Right forelimb (tissue), 1 donor: ENCODE data around the gene KCNIP2.
A peak's percentile ranks its signal among the peaks of the same experiment; 100 is the strongest.
"Not testable (repeated sequence)": the region's sequence is repeated elsewhere in the genome, so short reads cannot be mapped to it uniquely, and the experiment has no call there.

Source experiments
- DNase-seq: peaks from one replicate; pipeline ENCODE4 v3.0.0-alpha.2; 2018

KCNIP2 gene

DNA sequence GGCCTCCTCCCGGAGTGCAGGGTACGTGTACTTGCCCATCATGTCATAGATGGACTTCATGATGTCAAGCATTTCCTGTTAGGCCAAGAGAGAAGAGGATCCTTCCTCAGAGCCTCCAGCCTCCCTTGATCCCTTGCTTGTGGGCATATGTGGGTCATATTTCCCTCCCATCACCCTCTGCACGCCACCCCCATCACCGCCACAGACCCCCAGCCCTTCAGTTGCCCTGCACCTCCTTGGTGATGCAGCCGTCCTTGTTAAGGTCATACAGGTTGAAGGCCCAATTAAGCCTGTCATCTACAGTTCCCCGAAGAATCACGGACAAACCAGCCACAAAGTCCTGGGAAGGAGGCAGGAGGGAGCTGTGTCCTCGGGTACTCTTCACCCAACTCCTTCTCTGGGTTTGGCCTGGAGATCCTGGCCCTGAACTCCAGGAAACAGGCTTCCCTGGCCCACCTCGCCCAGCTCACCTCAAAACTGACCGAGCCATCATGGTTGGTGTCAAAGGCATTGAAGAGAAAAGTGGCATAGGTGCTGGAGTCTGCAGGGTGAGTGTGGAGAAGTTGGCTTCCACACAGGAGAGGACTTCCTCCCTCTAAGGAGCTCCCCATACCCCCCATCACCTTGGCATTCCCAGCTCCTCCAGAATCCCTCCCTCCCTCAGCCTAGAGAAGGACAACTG, 15.5 kb downstream of the KCNIP2 start:
- peak; percentile 18 for DNase-seq

DNA sequence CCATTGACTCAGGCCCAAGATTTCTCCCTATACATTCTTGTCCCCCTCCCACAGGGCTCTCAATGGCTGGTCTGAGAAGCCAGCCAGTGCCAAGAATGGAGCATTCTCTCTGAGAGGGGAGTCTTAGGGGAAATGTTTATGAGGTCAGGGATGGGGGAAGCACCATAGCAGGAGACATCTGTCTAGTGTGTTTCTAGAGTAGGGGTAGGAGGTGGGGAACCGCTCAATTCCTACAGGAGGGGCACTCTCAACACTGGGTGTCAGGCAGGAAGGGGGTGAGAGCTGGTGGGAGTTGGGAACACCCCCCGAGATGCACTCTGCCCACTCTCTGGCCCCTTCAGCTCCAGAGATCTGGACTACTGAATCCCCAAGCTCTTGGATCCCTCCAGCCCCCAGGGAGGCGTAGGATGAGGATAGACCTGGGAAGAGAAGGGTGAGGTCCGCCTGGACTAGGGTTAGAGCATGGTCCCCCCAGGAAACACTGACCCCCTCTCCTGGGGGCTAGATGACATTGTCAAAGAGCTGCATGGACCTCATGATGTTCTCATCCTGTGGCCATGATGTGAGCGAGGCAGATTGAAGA, 16.7 kb downstream of the KCNIP2 start:
- DNase-seq = no peak

DNA sequence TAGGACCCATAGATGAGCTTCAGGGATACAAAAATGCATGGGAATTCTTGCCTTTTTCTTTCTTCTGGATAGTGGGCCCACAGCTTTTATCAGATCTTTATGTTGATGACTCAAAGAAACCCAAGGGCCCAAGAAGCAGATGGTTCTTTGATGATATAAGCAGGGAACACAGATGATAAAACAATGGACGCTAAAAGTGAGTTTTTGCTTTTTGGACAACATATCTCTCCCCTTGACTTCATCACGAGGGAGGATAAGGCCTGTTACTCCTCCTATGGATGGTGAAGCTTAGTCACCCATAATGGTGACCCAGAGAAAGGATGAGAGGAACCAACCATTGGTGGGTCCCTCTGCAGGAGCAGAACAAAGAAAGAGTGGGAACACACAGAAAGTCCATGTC, 18.9 kb downstream of the KCNIP2 start:
- DNase-seq = no peak

DNA sequence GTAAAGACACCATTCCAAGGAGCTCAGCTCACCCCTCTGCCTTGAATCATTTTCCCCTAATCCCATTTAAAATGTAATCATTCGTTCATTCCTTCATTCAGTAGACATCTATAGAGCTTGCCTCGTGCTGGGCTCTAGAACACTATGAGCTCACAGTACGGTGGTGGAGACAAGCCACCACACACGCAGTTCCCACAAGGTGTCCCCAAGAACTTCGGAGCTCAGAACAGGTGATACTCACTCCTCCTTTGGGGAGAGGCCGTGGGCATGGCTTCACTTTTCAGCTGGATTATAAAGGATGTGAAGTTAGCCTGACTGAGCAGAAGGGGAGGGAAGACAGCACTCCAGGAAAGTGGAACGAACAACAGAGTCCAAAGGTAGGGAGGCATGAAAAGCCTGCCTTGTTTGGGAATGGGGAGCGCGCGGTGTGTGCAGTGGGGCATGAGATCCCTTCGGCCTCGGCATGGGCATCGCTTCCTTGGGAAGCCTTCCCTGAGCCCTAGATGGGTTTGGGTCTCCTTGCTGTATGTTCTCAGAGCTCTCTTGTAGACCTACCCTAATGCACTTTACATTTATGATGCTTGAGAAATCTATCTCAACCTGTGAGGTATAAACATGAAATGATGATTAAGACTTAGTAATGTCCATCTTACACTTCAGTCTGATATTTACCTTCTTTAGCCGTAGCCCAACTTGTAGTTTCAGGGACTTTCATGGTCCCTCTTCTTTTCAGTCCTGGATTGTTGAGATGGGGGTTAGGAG, 24.5 kb downstream of the KCNIP2 start:
- DNase-seq = no peak

DNA sequence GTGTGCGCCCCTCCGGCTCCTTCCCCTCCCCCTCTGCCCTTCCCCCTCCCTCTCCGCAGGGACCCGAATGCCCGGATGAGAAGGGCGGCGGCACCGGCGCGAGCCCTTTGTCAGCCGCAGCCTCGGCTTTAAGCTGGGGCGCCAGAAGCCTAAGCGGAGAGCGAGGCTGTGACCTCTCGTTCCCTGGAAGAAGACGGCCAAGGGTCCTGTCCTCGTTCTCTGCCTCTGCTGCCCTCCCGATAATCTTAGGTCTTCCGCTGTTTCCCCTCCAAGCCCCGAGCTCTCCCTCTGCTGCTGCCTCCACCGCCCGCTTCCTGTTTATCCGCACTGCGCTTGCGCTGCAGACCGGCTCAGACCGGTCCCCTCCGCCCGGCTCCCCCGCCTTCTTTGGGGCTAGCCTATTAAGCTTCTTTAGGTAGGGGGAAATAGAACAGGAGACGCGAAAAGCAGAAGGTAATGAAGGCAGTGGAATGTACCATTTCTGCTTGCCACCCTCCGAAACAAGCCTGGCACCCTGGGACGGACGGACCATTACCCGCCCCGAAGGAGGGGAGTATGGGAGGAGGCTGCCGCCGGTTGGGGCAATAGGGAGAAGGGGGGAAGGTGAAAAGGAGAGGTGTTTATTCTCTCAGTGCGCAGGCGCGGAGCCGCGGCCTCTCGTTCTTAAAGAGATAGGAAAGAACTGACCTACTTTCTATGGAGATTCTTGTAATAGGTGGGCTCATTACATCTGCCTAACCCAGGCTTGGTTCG, 25.3 kb downstream of the KCNIP2 start, which contains the start of gene OGA:
Gene OGA, minus strand, starts transcription at position 326 of the 753 bp plus-strand sequence. CDS start 422 bp downstream, outside the sequence.
- peak; percentile 97 for DNase-seq

DNA sequence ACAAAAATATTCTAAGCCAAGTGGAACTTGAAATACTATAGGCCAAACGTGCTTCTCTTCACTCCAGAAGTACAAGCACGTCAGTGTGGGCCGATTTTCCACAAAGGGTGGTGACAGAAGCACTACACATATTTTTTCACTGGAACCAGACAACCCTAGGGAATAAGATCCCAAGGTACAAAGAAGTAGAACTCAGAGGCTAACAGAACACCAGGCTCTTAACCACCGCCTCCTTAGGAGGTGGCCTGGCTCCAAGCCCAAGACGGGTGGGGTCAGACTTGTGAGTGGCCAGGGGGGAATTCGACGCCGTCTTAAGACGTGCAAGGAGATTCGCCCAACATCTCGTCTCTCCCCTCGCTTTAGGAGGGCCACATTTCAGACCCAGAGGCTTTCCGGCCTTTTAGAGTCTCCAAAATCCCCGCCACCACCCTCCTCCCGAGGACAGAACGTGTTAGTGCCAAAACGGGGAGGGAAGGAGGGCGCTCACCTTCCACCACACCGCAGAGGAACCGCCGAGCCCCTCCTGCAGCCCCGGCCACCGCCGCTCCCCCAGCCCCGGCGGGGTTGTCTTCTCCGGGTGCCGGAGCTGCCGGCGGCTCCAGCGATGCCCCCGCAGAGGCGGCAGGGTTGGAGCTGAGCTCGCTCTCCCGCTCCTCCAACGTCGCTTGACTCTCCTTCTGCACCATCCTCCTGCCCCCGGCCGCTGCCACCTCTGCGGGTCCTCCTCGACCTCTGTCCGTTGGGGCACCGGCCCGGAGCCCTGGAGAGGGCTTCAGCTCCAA, 26.1 kb downstream of the KCNIP2 start:
- DNase-seq = peak; percentile 88

DNA sequence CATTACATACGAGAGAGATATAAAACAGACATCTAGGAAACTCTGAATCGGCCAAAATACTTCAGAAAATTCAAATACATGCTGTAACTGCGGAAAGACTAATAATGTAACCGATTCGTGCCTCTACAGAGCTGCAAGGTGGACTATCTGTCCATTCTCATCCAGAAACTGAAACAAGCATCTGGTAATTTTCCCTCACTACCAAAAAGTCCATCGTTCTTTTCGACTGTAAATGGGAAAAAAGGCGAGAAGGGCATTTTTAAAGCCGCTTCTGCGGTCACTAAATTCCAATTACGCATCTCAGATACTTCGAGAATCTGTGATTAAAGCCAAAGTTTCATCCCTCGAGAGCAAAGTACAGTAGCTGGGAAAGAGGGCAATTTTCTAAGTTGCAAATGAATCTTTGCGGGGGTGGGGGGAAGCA, 26.7 kb downstream of the KCNIP2 start:
- DNase-seq = no peak

DNA sequence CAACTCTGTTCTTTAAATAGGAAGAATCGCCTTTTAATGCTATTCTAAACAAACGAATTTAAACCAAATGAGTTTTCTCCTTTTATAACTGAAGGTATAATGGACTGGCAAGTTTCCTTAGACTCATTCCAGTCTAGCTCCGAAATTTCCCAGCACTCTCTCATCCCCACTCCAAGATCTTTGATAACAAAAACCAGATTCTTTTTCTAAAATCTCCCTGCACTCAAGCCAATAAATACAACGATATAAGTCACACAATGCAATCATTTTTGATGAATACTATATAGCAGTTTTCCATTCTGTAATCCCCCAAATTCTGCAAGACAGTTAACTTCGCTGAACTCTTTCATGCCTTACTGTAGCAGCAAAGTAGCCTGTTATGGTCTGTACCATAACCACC, 27.2 kb downstream of the KCNIP2 start:
- no peak for DNase-seq

DNA sequence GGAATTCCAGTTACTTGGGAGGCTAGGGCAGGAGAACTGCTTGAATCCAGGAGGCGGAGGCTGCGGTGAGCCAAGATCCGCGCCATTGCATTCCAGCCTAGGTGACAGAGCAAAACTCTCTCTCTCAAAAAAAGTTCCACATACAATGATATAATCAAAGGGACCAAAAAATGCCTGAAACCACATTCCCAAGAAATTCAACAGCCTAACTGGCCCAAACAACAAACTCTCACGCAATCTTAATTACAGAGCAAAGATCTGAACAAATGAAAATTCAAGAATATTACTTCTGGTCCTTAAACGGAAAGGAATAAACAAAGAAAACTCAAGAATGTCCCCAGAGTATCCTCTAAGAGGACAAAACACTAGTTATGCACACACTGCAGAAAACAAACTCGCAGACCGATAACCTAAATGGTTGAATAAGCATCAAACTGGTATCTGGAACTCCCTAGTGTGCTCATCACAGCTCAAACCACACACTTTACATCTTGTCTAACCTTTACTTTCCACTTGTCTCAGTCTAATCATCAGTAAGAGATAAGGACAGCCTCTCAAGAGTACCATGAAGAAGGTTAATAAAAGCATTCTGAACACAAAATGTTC, 29.0 kb downstream of the KCNIP2 start:
- no peak for DNase-seq

DNA sequence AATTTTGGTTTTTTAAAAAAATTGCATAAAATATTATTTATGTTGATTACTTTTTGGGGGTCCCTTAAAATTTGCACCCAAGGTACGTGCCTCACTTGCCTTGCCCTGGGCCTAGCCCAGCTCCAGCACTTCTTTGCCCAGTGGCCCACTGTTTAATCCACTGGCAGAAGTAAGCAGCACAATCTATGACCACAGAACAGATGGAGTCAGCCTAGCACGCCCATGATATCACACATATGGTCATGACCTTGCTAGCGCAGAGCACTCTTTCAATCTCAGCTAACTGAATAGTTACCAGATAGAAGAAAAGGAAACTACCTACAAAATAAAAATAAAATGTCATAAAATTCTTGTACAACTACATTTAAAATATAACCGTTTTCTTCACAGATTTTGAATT, 31.0 kb downstream of the KCNIP2 start:
- DNase-seq = no peak

DNA sequence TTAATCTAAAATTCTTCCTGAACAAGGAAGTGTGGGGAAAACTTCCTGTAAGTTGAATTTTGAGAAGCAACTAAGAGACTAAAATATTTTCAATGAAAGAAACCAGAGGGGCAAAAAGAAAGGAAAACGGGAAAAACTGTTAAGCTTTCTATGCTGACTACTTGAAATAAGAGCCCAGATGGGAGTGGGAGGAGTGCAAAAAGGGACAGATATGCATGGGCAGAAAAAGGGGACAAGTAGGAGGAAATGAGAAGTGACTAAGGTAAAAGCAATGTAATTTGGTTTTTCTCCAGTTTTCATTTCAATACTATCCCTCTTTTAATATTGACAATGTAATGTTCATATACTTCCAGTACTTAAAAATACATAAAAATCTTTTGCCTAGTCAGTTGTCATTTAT, 36.4 kb downstream of the KCNIP2 start:
- DNase-seq = no peak

DNA sequence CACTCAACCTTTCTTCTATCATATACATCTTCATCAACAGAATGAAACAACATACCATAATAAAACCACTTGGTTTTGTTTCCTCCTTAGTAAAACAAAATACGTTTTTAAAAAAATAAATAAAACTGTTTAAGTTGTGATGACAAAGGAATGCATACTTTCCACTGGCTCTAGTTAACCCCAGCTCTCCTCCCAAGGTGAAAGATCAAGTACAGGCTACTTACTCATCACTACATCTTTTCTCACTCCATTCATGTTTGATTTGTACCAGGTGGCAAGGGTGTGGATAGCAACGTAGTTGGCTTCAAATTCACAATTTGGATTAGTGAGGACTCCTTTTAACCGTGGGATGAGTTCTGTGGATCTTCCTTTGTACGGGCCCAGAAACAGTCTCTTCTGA, 40.1 kb downstream of the KCNIP2 start:
- DNase-seq = no peak

DNA sequence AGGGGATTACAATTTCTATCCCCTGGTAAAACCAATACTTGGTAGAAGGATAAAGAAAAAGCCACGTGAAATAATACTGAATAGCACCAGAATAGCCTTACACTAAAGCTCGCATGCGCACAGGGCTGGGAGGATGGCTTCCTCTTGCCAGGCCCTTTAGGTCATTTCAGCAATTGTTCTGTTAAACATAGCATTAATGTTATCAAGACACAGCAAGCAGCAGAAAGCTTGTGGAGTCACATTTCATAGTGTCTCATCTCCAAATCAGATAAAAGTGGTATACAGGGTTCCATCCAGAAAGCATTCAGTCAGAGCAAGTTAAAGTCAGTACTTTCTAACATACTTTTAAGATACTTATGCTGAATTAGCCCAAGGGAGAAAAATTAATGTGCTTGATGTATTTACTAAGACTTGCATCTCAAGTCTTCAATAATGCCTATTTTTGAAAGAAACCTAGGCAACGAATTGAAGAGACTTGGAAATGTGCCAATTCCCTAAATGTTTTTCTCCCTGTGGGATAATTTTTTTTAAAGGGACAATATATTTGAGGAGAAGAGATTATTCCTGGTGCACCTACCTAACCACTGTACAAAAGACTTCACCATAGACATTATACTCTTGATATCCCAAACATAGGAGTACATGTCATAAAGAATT, 46.1 kb downstream of the KCNIP2 start:
- no peak for DNase-seq

DNA sequence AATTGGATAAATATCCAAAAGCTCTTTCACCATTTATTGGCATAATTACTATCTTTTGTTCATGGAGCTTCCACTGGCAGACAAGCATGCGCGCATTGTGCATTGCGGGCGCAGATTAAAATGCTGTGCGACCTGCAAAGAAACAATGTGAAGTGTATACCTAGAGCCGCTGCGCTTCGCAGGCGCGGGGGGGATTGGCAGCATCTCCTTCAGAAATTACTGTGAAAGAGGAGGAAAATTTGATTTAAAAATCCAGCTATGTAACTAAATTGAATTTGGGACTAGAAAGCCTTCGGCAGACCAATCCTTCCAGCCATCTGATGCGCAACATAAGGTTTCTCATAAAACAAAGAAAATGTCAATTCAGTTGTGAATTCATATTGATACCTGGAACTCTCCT, 50.1 kb downstream of the KCNIP2 start:
- no peak for DNase-seq

DNA sequence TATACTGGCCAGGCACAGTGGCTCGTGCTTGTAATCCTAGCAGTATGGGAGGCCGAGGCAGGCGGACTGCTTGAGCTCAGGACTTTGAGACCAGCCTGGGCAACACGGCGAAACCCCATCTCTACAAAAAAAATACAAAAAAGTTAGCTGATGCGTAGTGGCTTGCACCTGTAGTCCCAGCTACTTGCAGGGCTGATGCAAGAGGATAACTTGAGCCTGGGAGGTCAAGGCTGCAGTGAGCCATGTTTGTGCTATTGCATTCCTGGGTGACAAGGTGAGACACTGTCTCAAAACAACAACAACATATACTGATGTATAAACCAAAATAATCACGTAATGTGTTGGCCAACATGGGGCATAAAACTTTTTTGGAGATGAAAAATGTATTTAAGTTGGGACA, 53.9 kb downstream of the KCNIP2 start:
- DNase-seq = no peak

DNA sequence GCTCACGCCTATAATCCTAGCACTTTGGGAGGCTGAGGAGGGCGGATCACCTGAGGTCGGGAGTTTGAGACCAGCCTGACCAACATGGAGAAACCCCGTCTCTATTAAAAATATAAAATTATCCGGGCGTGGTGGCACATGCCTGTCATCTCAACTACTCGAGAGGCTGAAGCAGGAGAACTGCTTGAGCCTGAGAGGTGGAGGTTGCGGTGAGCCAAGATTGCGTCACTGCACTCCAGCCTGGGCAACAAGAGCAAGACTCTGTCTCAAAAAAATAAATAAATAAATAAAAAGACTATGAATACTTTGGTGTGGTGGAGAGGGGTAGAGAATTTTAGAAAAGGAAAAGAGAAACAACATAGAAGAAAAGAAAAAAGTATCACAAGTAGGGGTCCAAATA, 54.4 kb downstream of the KCNIP2 start:
- DNase-seq = not testable (repeated sequence)

DNA sequence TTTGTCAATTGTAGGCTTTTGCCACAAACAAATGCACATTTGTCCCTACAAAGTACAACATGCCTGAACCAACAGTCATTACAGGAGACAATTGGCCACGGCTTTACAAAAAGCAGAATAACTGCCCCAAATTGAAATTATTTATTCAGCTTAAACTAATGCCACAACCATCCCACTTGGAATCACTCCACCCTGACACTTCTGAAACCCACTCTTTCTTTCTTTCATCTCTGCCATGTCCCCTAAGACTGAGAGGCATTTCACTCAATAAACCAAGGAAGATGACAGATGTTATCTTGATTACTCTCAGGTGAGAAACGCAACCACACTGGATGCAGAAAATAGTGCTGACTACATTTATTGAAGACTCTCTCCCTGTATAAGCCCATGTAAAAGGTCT, 57.8 kb downstream of the KCNIP2 start:
- no peak for DNase-seq

DNA sequence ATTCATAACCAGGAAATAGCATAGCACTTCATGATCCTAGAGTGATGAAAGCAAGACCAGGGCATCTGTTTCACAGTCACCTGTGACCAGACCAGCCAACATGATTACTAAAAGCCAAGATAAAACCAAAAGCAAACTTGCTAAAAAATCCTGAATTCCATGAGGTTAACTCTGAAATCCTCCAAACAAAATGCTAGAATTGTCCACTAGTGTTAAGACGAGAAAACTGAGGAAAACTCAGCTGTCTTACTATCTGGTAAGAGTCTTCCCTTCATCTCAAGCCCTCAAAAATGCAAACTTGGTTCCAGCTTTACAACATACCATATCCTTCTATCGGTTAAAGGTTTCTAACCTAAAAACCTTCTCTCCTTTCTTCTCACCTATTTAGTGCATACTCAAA, 59.0 kb downstream of the KCNIP2 start:
- no peak for DNase-seq

DNA sequence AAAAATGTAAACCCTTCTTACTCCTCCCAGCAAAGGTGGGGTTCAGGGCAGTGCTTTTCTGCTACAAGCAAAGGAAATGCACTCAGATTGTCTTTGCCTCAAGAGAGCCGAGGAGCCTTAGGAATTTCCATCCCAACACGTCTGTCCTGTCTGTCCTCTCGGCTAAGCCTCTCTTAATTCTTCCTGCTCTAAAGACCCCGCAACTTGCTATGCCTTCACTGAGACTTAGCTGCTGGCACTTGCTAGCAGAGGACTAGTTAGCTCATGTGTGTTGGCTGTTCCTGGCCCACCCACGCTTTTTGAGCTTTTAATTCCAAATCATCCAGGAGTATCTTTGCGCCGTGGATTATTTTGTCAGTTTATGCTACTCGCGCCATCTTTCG, 59.9 kb downstream of the KCNIP2 start:
- DNase-seq = no peak

DNA sequence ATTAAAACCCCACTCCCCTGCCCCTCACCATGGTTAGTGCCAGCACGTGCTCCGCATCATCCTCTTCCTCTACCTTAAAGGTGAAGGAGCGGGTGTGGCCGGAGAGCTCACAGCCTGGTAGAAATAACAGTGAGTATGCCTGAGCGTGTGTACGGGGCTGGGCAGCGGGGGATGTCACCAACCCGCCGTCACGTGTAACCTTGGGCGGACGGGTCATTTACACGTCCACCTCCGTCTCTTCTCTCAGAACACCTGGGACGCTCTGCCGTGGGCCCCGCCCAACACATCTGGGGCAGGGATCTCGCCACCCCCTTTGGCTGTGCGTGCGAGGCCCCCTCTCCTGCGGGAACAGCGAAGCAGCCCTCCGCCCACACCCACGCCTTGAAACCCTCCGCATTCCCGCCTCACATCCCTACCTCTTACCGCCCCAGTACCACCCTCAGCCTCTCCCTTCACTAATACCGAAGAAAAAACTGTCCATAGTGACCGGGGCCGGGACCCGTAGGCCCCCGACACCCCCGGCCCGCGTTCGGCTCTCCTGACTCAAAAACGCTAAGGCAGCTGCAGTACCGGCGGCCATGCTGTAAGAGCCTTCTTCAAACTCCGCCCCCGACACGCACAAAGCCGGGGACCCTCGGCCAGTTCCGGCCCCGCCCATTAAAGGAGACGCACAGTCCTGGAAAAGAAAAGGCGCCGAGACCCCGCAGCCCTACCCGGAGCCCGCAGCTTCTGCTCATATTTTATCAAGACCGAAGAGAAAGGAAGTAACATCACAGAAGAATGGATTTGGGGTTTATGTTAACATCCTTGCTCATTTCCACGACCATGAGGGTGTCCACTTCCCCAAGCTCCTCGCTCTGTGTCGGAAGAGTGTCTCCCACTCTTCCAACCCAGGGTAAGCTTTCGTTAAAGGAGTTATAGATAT, 60.5 kb downstream of the KCNIP2 start, which contains the start of gene NPM3:
Gene NPM3, minus strand, starts transcription at position 636 of the 925 bp plus-strand sequence. Its CDS starts 56 bp downstream, at position 580.
- DNase-seq = peak; percentile 91
